ENCODE data around the gene CFAP299.
A peak's percentile ranks its signal among the peaks of the same experiment; 100 is the strongest.
"Not testable (repeated sequence)": the region's sequence is repeated elsewhere in the genome, so short reads cannot be mapped to it uniquely, and the experiment has no call there.

CFAP299 gene

GRCh38 chr4:80614319-80614718 is 278.8 kb downstream of the CFAP299 start:
- DNase-seq, result no peak

GRCh38 chr4:80615099-80615498 is 279.6 kb downstream of the CFAP299 start:
- DNase-seq, result no peak

- no peak for DNase-seq
Observed at GRCh38 chr4:80619070-80619674, 283.6 kb downstream of the CFAP299 start.

GRCh38 chr4:80631861-80632260 is 296.3 kb downstream of the CFAP299 start:
- no peak for DNase-seq

- DNase-seq, result no peak
Observed at GRCh38 chr4:80637190-80637589, 301.7 kb downstream of the CFAP299 start.

- DNase-seq, result no peak
Observed at GRCh38 chr4:80646061-80646460, 310.5 kb downstream of the CFAP299 start.

GRCh38 chr4:80655662-80656061 is 320.1 kb downstream of the CFAP299 start:
- DNase-seq, result no peak

GRCh38 chr4:80670118-80670517 is 334.6 kb downstream of the CFAP299 start:
- DNase-seq, result not testable (repeated sequence)

GRCh38 chr4:80678413-80678812 is 342.9 kb downstream of the CFAP299 start:
- no peak for DNase-seq

GRCh38 chr4:80680934-80681333 is 345.4 kb downstream of the CFAP299 start:
- DNase-seq, result no peak

- peak; percentile 2 for DNase-seq
Observed at GRCh38 chr4:80685214-80685613, 349.7 kb downstream of the CFAP299 start.

- DNase-seq, result not testable (repeated sequence)
Observed at GRCh38 chr4:80687736-80688135, 352.2 kb downstream of the CFAP299 start.

GRCh38 chr4:80694171-80694570 is 358.6 kb downstream of the CFAP299 start:
- DNase-seq, result no peak

GRCh38 chr4:80705311-80705710 is 369.8 kb downstream of the CFAP299 start:
- no peak for DNase-seq

GRCh38 chr4:80709082-80709869 is 373.7 kb downstream of the CFAP299 start:
- DNase-seq, result no peak

- DNase-seq, result no peak
Observed at GRCh38 chr4:80710748-80711451, 375.4 kb downstream of the CFAP299 start.

GRCh38 chr4:80711956-80712355 is 376.4 kb downstream of the CFAP299 start:
- DNase-seq, result no peak

- DNase-seq, result no peak
Observed at GRCh38 chr4:80713409-80713808, 377.9 kb downstream of the CFAP299 start.

GRCh38 chr4:80717204-80717603 is 381.7 kb downstream of the CFAP299 start:
- no peak for DNase-seq

- DNase-seq, result no peak
Observed at GRCh38 chr4:80726471-80726870, 390.9 kb downstream of the CFAP299 start.

GRCh38 chr4:80730158-80730557 is 394.6 kb downstream of the CFAP299 start:
- DNase-seq, result no peak

- no peak for DNase-seq
Observed at GRCh38 chr4:80731436-80731835, 395.9 kb downstream of the CFAP299 start.

- DNase-seq, result peak; percentile 70
Observed at GRCh38 chr4:80732010-80732409, 396.5 kb downstream of the CFAP299 start.

- DNase-seq, result no peak
Observed at GRCh38 chr4:80740375-80740774, 404.8 kb downstream of the CFAP299 start.

Data from NCI-H226 (cell line).